Left renal pelvis (tissue), 4 donors: Measurements from ENCODE around the gene ARHGAP8. TPM values are rescaled to one million over a fixed set of nuclear protein-coding genes. Genes with fewer than 3 reads are reported as not detected.
"Not testable (repeated sequence)": the region's sequence is repeated elsewhere in the genome, so short reads cannot be mapped to it uniquely, and the experiment has no call there.

Source experiments
- DNase-seq, 4 donors: peaks; one replicate each; pipeline ENCODE4 v3.0.0-alpha.2; 2013; ENCODE audit warnings: low read depth in 4 of 4, low spot score in 3 of 4
- polyA plus RNA-seq, 4 donors: library from polyadenylated mRNA; unstranded; fragments of 120-200 nt; gene quantifications; one replicate each; pipeline ENCODE4 v1.2.1, GENCODE V29; 2013; ENCODE audit not compliant: insufficient read length in 4 of 4

Gene ARHGAP8
- polyA plus RNA-seq, 4 donors = 2.3 to 59.3 (median 25.2) TPM

- DNase-seq = no peak
Measured at GRCh38 chr22:44847380-44847779, 95.0 kb downstream of the ARHGAP8 start.

- no peak for DNase-seq
Measured at GRCh38 chr22:44847892-44848291, 95.5 kb downstream of the ARHGAP8 start.

GRCh38 chr22:44848296-44848741 lies 95.9 kb downstream of the ARHGAP8 start:
- no peak for DNase-seq

DNA sequence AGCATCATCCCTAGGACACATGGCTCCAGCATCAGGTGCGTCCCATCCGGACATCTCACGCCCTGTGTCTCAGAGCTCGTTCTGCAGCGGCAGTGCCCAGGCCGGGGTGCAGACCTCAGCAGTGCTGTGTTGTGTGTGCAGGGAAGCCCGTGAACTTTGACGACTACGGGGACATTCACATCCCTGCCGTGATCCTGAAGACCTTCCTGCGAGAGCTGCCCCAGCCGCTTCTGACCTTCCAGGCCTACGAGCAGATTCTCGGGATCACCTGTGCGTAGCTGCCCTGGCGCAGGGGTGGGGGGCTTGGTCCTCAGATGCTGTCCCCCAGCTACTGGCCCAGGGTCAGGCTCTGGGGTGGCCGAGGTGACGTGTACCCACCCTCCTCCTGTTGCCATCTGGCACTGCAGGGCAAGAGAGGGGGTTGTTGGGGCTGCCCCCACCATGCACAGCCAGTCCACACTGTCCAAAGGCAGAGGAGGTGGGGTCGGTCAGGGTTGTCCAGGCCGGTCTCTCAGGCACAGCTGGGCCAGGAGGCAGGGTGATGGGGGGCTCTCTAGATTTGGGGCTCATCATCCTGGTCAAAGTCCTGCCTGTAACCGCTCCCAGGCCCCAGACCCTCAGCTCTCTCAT lies 96.5 kb downstream of the ARHGAP8 start:
- no peak for DNase-seq

GRCh38 chr22:44850946-44851345 lies 98.6 kb downstream of the ARHGAP8 start:
- DNase-seq = no peak

- DNase-seq = not testable (repeated sequence)
Measured at GRCh38 chr22:44854641-44855040, 102.3 kb downstream of the ARHGAP8 start.

GRCh38 chr22:44855855-44856254 lies 103.5 kb downstream of the ARHGAP8 start:
- no peak for DNase-seq

DNA sequence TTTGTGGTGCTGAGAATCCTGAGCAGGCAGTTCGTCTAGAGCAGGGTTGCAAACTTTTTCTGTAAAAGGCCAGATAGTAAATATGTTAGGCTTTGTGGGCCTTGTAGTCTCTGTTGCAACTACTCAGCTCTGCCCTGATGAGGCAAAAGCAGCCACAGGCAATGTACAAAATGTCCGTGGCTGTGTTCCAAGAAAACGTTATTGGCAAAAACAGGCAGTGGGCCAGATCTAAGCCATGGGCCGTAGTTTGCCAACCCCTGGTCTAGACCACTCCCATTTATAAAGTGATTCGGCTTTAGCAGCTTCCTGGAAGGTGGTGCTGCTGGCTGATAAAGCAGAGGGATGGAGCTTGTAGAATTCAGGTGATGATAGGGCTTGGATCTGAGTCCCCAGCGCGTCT lies 106.4 kb downstream of the ARHGAP8 start:
- DNase-seq = not testable (repeated sequence)

GRCh38 chr22:44859641-44860040 lies 107.3 kb downstream of the ARHGAP8 start:
- no peak for DNase-seq

DNA sequence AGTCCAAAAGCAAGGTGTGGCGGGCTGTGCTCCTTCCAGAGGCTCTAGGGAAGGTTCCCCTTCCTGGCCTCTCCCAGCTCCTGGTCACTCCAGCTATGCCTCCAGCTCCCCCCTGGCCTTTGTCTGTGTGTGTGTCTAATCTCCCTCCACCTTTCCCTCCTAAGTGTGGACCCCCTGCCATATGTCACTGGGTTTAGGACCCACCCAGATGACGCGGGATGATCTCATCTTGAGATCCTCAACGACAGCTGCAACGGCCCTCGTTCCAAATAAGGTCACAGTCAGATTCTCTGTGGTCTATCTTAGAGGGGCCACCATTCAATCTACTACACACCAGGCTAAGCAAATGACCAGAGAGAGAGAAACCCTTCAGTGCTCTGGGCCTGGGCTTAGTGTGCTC lies 107.9 kb downstream of the ARHGAP8 start:
- DNase-seq = no peak

- DNase-seq = no peak
Measured at GRCh38 chr22:44861245-44861644, 108.9 kb downstream of the ARHGAP8 start.

DNA sequence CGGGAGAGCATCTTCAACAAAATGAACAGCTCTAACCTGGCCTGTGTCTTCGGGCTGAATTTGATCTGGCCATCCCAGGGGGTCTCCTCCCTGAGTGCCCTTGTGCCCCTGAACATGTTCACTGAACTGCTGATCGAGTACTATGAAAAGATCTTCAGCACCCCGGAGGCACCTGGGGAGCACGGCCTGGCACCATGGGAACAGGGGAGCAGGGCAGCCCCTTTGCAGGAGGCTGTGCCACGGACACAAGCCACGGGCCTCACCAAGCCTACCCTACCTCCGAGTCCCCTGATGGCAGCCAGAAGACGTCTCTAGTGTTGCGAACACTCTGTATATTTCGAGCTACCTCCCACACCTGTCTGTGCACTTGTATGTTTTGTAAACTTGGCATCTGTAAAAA lies 109.9 kb downstream of the ARHGAP8 start:
- no peak for DNase-seq

GRCh38 chr22:44862981-44863860 lies 110.8 kb downstream of the ARHGAP8 start:
- DNase-seq = no peak

DNA sequence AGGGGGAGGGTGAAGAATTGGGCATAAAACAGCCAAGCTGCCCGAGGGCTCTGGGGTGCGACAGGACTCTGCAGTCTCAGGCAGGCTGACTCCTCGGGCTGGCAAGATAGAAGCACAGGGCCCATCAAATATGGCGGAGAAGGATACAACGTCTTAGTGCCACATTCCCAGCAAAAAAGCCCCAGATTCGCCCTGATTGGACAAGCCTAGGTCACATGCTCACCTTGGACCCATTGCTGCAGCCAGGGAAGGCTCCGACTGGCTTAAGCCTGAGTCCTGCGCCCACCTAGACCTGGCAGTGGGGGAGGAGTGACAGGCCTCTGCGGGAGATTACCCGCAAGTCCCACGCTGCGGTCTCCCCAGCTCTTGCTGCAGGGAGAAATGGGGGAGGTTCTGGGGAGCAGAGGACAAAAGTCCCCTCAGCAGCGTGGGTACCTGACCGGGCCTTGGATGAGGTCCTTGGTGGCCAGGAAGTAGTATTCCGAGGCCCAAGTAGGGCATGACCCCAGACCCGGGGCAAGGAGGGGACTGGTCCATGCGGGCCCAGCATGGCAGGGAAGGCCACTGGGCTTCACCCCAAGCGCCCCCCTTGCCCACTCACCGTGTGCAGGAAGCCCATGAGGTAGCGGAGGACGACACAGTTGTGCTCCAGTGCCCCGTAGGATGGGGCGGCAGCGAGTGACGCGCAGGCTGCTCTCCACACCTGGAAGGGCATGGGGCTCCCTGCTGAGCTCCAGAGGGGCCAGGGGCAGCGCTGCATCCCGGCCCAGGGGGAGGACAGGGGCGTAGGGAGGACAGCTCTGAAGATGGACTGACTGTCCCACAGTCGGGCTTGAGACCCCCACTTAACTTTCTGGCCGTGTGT lies 113.0 kb downstream of the ARHGAP8 start:
- DNase-seq = no peak

DNA sequence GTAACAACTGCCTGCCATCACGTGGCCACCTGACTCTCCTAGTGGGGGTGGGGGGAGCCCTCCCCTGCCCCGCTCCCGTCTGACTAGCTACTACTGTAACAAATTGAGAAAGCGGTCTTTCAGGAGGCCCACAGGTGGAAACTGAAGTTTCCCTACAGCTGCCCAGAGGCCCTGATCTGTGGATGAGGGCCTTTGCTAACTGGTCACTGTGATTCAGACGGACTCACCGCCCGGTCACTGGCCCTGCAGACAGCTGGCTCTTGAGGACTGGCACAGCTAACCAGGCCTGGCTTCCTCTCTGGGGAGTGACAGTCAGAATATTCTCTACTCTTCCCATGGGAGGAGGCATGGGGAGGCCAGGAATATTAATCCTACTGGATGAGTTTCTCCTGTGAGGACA lies 116.8 kb downstream of the ARHGAP8 start:
- DNase-seq = no peak

GRCh38 chr22:44870021-44870420 lies 117.6 kb downstream of the ARHGAP8 start:
- DNase-seq = no peak

DNA sequence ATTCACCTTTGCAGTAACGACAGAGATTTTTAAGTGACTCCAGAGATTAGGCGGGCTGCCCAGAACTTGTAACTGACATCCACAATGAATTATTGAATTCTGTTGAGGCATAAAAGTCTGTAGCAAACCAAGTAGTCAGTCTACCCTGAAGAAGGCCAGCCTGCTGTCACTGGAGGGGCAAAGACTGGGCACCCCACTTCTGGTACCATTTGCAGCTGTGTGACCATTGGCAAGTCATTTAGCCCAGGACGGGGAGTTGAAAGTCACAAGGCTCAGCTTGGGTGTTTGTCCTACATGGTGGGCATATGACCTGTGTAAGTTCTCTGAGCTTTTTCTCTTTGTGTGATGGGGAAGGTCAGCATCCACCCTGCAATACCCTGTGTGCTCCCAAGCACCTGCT lies 119.4 kb downstream of the ARHGAP8 start:
- no peak for DNase-seq

GRCh38 chr22:44876921-44877320 lies 124.5 kb downstream of the ARHGAP8 start:
- no peak for DNase-seq

DNA sequence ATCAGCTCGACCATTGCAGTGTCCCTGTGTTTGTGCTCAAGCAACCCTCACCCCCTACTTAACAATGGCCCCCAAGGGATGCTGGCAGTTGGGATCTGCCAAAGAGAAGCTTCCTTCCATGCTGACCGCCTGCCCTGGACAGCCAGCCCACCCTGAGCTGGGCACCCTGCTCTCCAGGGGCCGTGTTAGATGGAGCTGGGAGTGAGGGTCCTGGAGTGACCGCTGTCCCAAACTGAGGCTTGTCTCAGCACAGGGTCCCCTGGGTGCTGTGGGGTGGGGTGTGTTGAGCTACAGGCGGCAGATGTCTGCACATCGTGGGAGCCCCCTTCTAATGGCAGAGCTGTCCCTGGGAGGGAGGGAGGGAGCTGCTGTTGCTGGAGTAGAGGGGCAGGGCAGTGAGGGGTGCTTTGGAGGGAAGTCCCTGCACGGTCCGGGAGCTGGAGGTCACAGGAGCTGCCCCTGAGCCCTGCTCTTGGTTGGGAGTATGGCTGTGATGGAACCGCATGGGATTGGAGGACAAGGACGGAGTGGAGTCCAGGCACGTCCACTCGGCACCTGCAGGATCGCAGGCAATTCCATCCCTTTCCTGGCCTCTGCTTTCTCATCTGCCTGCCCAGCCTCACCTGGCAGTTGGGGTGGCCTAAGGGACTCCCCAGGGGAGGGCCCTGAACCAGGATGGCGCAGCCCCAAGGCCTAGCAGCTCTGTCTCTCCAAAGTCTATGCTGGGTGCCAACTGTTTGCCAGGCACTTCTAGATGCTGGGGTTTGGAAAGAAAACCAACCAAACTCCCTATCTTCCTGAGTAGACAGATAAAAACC lies 126.3 kb downstream of the ARHGAP8 start:
- DNase-seq = no peak

- DNase-seq = no peak
Measured at GRCh38 chr22:44879301-44879680, 126.9 kb downstream of the ARHGAP8 start.
